ENCODE data around the gene ATP5IF1. TPM values are rescaled to one million over a fixed set of nuclear protein-coding genes. Genes with fewer than 3 reads are reported as not detected.

ATP5IF1 gene
- total and polyA plus RNA-seq, 9 of the 15 experiments (the other 6 are each of a cell fraction or from before 2014, with no cell fraction given): 292 to 1,422 (median 388) TPM

DNA sequence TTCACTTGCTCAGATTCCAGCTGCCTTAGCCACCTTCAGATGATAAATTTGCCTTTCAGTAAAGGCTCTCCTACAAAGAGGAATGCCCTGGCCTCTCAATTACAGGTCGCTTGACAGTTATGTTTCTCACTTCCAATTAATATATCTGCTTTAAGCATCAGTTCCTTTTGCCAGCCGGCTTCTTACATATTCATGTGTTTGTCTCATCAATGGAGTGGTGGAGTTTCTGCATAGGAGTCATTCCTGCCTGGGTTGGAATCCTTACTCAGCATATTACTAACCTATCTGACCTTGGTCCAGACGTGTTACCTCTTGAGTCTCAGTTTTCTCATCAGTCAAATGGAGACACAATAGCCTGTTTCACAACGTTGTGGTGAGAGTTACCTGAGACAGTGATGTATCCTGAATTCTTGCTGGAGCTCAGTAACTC lies 14.0 kb downstream of the ATP5IF1 start (continued):
- TF ChIP-seq PREB (CRISPR knock-in tag; IDR thresholded peaks at IDR 0.05) (no peak), SRSF9 (IDR thresholded peaks at IDR 0.05; ENCODE audit: borderline replicate concordance, low read depth, low read length) (no peak), TCF7 (IDR thresholded peaks at IDR 0.05; ENCODE audit: borderline replicate concordance) (no peak), TEAD2 (tag; IDR thresholded peaks at IDR 0.05) (0 out of 2 replicates have a peak, but pooled peaks have one; percentile 38), WHSC1 (IDR thresholded peaks at IDR 0.05; ENCODE audit: low read length) (no peak), PKNOX1 (IDR thresholded peaks at IDR 0.05) (no peak), ZNF140 (CRISPR knock-in tag; IDR thresholded peaks at IDR 0.05) (no peak), ZNF551 (CRISPR knock-in tag; IDR thresholded peaks at IDR 0.05) (no peak), POLR3G (IDR thresholded peaks at IDR 0.05; ENCODE audit: extremely low read depth, insufficient read length, insufficient replicate concordance) (no peak), NFATC3 (IDR thresholded peaks at IDR 0.05) (0 out of 2 replicates have a peak, but pooled peaks have one; percentile 15), POLR2B (IDR thresholded peaks at IDR 0.05; ENCODE audit: low read depth, partially characterized antibody) (peak; percentile 0), HDGF (IDR thresholded peaks at IDR 0.05) (no peak), JUN (IDR thresholded peaks at IDR 0.05; ENCODE audit: borderline replicate concordance, low read depth, low read length) (no peak), JUN (CRISPR knock-in tag; IDR thresholded peaks at IDR 0.05; ENCODE audit: borderline replicate concordance) (no peak), HNRNPUL1 (IDR thresholded peaks at IDR 0.05; ENCODE audit: low read length) (no peak)
- TF ChIP-seq, protein P1, sequence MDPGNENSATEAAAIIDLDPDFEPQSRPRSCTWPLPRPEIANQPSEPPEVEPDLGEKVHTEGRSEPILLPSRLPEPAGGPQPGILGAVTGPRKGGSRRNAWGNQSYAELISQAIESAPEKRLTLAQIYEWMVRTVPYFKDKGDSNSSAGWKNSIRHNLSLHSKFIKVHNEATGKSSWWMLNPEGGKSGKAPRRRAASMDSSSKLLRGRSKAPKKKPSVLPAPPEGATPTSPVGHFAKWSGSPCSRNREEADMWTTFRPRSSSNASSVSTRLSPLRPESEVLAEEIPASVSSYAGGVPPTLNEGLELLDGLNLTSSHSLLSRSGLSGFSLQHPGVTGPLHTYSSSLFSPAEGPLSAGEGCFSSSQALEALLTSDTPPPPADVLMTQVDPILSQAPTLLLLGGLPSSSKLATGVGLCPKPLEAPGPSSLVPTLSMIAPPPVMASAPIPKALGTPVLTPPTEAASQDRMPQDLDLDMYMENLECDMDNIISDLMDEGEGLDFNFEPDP (CRISPR knock-in tag; IDR thresholded peaks at IDR 0.05): no peak
- TF ChIP-seq, protein P2, sequence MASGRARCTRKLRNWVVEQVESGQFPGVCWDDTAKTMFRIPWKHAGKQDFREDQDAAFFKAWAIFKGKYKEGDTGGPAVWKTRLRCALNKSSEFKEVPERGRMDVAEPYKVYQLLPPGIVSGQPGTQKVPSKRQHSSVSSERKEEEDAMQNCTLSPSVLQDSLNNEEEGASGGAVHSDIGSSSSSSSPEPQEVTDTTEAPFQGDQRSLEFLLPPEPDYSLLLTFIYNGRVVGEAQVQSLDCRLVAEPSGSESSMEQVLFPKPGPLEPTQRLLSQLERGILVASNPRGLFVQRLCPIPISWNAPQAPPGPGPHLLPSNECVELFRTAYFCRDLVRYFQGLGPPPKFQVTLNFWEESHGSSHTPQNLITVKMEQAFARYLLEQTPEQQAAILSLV (tag; IDR thresholded peaks at IDR 0.05): peak; percentile 47; the same call in 1 of the 2 replicates
- TF ChIP-seq, protein P3, sequence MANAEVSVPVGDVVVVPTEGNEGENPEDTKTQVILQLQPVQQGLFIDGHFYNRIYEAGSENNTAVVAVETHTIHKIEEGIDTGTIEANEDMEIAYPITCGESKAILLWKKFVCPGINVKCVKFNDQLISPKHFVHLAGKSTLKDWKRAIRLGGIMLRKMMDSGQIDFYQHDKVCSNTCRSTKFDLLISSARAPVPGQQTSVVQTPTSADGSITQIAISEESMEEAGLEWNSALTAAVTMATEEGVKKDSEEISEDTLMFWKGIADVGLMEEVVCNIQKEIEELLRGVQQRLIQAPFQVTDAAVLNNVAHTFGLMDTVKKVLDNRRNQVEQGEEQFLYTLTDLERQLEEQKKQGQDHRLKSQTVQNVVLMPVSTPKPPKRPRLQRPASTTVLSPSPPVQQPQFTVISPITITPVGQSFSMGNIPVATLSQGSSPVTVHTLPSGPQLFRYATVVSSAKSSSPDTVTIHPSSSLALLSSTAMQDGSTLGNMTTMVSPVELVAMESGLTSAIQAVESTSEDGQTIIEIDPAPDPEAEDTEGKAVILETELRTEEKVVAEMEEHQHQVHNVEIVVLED (CRISPR knock-in tag; IDR thresholded peaks at IDR 0.05): 0 out of 2 replicates have a peak, but pooled peaks have one; percentile 6

All from K562 (cell line).